ENCODE measurements around the gene TMEM247.

TMEM247 gene

GRCh38 chr2:46479265-46479664 is at the start of gene TMEM247:
Gene TMEM247, plus strand, starts transcription at chr2:46479565.
- no peak for DNase-seq

- DNase-seq: no peak
Observed at GRCh38 chr2:46430413-46430812, 49.0 kb upstream of the TMEM247 start.

GRCh38 chr2:46430992-46431391 is 48.4 kb upstream of the TMEM247 start:
- no peak for DNase-seq

- DNase-seq: no peak
Observed at GRCh38 chr2:46431481-46432235, 47.7 kb upstream of the TMEM247 start.

- DNase-seq: no peak
Observed at GRCh38 chr2:46434851-46435273, 44.5 kb upstream of the TMEM247 start.

- DNase-seq: no peak
Observed at GRCh38 chr2:46435353-46435752, 44.0 kb upstream of the TMEM247 start.

GRCh38 chr2:46435796-46436360 is 43.5 kb upstream of the TMEM247 start:
- no peak for DNase-seq

- DNase-seq: no peak
Observed at GRCh38 chr2:46436800-46437199, 42.6 kb upstream of the TMEM247 start.

- no peak for DNase-seq
Observed at GRCh38 chr2:46438102-46438501, 41.3 kb upstream of the TMEM247 start.

- no peak for DNase-seq
Observed at GRCh38 chr2:46438794-46439193, 40.6 kb upstream of the TMEM247 start.

GRCh38 chr2:46439582-46439981 is 39.8 kb upstream of the TMEM247 start:
- no peak for DNase-seq

- no peak for DNase-seq
Observed at GRCh38 chr2:46441838-46442712, 37.3 kb upstream of the TMEM247 start.

- no peak for DNase-seq
Observed at GRCh38 chr2:46444732-46445131, 34.6 kb upstream of the TMEM247 start.

GRCh38 chr2:46445556-46445955 is 33.8 kb upstream of the TMEM247 start:
- no peak for DNase-seq

GRCh38 chr2:46446871-46447568 is 32.3 kb upstream of the TMEM247 start:
- no peak for DNase-seq

- DNase-seq: no peak
Observed at GRCh38 chr2:46447649-46448048, 31.7 kb upstream of the TMEM247 start.

GRCh38 chr2:46448111-46448510 is 31.3 kb upstream of the TMEM247 start:
- no peak for DNase-seq

- no peak for DNase-seq
Observed at GRCh38 chr2:46448641-46449040, 30.7 kb upstream of the TMEM247 start.

- DNase-seq: no peak
Observed at GRCh38 chr2:46449700-46450099, 29.7 kb upstream of the TMEM247 start.

- DNase-seq: no peak
Observed at GRCh38 chr2:46451131-46451711, 28.1 kb upstream of the TMEM247 start.

GRCh38 chr2:46456789-46457188 is 22.6 kb upstream of the TMEM247 start:
- DNase-seq: no peak

- no peak for DNase-seq
Observed at GRCh38 chr2:46458763-46459500, 20.4 kb upstream of the TMEM247 start.

All from midbrain (tissue), 1 donor.